GM18868 (cell line): ENCODE results near the gene COL4A2.

ENCODE experiments used
- ATAC-seq: cut with Tn5 transposase; IDR thresholded peaks from one replicate; pipeline ENCODE4 v1.9.1; 2021; ENCODE audit warnings: mild to moderate bottlenecking, moderate library complexity; ENCODE audit not compliant: unreplicated experiment

Gene COL4A2

DNA sequence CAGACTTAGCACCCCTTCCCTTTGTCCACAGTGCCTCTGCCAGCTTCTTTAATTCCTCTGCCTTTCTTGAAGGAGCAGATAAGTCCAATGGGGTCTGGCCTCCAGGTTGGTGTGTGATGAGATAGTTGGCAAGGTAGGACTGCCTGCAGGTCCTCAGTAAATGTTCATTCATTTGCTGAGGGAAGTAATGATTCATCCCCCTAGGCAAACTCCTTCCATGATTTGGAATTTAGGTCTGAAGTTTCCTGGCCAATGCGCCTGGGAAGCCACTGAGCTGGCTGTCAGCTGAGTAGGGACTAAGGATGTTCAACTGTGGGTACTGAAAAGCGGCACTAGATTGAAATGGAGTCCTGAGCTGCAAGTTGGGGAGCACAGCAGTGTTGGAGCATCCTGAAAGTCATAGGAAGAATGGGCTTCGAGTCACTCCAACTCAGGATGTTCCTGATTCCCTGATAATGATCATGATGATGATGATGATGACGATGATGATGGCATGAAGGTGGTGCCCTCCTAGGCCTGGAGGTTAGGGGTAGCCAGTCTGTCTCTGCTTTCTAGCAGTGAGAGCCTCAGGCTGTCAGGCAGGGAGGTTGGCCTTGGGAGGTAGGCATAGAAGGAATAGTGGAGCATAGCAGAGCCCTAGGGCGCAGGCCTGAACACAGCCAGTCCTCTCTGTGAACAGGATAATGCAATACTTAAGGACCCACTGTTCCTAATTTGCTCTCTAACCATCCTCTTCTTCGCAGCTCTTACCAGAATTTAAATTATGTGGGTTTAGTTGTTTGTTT, 44.7 kb downstream of the COL4A2 start:
- ATAC-seq, result no peak

DNA sequence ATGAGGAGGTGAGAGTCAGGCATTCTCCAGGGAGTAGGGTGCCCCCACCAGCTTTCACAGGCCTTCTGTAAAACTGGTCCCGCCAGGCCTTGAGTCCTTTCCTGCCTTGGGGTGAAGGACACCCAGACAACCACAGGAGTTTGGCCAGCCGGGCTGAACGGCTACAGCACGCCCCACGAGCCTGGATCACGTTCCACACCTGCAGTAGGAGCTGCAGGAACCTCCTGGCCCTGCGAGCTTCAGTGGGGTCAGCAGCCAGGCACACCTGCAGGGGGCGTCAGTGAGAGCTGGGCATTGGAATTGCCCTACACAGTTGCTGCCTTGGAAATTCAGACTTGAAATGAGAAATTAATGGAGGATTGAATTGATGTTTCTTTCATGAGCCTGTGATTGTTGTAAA, 45.7 kb downstream of the COL4A2 start:
- no peak for ATAC-seq

DNA sequence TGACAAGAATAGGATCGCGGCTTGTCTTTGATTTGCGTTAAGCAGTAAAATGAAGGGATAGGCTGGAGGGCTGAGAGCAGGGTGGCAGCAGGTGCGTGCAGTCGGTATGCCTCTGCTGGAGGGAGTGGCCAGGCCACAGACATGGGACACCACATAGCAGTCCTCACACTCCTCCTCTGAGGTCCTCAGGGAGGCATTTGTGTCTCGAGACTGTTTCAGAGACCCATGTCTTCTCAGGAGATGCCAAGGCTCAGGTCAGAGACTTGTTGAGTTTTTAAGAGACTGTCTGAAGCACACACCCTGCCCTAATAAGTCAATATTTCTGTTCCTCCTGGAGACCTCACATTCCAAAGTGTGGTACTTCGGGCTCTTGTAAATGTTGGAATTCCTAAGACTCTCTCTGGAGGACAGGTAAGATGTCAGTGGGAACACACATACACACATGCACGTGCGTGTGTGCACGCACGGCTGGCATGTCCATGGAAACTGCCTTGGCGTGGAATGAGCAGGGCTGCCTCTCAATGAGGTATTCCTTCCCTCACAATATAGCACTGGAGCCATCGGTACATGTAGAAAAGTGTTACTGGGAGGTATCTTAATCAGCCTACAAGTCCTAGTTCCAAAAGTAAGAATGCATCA, 46.4 kb downstream of the COL4A2 start:
- no peak for ATAC-seq

DNA sequence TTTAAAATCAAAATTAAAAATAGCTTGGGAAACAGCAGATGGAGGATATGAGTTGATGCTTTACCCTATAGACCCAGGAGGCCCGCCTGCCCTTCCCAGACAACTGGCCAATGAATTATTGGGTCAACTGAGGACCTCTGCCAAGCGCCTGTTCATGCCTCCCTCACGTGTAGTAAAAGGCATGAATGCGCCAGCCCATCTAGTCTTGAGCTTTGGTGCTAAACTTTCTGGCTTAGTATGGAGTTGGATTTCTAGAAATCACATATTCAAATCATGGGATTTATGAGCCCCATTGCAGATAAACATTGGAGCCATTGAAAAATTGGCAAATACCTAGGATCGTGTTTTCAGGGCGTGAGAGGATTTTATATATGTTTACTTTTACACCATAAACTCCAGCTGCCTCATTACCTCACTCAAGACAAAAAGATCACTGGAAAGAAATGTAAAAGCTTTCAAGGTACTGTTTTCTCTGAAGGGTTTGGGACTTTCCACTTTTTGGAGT, 47.1 kb downstream of the COL4A2 start:
- no peak for ATAC-seq

DNA sequence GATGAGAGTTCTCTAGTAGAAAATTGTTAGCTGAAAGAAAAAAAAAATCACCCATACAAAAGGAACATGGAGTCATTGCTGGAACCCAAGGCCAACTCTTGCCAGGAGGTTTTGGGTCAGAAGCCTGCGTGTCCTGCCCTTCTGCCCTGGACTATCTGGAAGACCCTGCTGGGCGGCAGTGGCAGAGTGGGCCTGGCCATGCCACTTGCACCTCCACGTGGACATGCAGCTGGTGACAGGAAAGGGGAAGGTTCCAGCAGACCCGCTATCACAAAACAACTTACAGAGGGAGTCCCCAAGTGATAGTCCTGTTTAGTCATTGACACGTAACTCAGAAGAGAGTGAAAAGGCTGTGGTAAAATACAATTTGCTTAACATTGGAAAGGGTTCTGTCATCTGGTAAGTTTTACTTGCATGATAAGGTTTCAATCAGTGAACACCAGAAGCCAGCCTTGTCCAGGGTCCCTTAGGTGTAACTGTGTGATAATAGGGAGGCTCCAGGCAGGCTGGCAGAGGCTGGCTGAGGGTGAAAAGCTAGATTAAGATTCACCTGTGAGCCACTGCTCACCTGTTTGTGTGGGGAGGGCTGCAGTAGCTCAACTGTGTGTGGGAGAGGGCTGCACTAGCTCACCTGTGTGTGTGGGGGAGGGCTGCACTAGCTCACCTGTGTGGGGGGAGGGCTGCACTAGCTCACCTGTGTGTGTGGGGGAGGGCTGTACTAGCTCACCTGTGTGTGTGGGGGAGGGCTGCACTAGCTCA, 47.8 kb downstream of the COL4A2 start:
- ATAC-seq, result no peak

DNA sequence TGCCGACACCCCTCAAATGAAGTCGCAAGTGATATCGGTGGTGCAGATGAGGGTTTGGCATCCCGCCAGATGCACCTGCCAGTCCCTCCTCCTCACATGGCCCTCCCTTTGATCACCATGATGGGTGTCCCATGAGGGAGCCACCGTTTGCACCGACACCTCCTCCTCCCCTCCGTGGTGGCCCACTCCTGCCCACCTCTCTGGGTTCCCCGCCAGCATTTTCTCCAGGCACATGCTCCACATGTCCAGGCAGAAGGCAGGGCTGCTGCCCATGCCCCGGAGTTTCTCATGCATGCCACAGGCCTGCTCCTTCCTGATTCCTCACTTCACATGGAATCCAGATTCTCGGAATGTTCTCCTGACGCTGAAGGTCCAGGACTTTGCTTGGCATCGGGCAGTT, 49.3 kb downstream of the COL4A2 start:
- no peak for ATAC-seq

DNA sequence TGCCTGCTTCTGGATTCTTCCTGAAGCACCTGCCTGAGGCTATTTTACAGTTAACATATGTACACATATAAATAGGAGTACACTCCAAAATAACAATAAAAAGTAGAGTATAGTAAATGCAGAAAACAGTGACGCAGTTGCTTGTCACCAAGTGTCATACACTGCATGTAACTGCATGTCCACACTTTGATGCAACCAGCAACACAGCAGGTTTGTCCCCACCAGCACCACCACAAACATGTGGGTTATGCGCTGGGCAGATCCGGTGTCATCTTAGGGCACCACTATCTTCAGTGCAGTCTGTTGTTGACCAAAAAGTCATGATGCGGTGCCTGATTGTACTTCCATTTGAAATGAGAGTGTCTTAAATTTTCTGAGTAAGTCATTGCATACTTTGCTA, 51.3 kb downstream of the COL4A2 start:
- ATAC-seq, result no peak

DNA sequence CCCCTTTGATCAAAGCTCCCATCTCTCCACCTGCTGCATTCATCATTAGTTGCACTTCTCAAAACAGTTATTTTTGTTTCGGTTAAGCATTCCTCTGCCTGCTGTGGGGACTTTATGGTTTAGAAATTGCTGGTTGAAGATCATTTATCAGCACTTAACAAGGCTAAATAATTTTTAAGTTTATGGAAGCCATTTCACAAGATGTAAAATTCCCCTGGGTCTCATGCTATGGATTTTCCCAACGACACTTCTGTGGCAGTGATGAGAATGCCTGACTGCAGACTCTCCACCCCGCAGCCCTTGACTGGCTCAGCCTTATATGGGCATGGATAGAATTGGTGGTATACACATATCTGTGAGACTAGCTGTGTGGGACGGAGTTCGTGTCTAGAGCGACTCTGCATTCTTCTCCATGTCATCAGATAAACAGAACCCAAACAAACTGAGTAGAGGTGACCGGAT, 52.8 kb downstream of the COL4A2 start:
- peak; percentile 55 for ATAC-seq

DNA sequence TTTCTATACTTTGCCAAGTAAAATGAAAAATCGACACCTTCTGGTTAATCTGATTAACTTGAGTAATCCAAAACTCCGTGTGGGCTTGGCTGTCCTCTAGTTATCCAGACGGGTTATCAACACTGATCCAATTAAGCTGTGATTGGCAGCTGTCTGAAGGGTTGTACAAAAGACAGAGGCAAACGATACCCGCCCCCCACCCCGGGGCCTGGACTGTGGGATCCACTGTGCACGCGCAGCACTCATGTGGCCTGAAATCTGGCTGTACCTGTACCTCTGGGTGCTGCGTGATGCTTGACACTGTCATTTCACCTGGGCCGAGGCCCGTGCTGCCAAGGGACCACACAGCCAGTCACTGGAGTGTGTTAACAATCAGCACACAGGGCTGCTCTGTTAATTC, 53.5 kb downstream of the COL4A2 start:
- no peak for ATAC-seq

DNA sequence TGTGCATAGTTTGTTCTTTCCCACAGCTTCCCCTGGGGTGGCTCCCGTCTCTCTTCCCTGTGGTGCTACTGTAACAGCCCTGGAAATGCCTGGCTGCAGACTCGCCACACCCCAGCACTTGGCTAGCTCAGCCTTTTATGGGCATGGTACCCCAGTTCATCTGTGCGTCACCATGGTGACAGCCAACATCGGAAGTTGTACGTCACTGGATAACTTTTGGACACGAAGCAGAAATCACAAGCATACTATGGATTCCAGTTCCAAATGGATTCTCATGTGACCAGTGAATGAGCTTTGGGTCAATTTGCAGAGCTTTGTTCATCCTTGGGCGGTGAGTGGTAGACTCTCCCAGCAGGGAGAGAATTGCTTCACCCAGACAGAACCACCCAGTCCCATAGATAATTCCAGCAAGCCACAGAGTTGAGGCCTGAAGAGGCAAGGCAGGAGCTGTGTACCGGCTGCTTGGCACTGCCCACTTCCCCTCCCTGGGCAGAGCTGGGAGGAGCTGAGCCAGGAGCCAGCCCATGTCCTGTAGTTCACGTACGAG, 54.4 kb downstream of the COL4A2 start:
- no peak for ATAC-seq

DNA sequence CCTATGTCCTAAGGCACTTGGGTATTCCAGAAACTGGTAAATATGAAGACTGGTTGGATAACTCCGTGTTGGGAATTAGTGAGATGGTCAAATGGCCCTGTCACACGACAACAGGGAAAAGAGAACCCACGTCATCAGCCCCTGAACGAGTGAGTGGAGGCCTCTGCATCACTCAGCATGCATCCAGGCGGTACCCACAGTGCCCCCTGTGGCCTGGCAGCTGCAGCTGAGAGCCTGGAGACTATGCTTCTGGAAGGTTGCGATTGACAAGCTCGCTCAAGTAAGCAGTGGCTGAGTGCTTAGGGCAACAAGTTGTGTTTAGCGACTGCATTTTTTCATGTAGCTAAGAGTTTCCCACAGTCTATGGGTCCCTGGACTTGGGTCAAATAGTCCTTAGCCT, 55.9 kb downstream of the COL4A2 start:
- no peak for ATAC-seq

DNA sequence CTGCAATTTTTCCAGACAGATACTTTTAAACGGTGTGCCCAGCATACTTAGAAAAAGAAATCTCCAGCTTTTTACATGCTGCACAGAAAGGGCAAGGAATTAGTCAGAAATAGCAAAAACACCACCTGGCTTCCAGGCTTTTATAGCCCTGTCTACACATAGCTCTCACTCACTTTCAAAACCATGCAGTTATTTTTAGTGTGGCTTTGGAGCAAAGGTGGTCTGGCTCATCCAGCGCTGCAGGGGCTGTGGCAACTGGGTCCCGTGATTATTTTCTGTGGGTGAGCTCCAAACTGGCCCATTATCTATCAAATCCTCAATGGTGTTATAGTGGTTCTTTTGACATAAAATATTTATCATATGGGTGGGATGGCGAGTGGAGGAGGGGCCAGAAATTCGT, 57.0 kb downstream of the COL4A2 start:
- no peak for ATAC-seq

DNA sequence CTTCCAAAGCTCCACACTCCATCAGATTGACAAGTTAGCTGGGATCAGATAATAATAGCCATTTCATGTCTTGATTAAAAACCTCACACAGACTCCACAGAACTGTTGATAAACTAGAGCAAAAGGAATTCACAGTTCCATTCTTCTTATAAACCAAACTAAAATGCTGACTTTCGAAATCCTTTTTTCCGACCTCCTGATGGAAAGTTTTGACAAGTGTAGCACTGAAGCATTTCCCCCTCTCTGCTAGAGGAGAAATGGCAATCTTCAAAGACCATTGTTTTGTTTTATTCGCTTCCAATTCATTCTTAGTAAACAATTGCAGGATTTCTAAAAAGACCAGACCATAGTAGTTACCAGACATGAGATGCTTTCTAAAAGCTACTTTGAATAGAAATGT, 58.8 kb downstream of the COL4A2 start:
- no peak for ATAC-seq

DNA sequence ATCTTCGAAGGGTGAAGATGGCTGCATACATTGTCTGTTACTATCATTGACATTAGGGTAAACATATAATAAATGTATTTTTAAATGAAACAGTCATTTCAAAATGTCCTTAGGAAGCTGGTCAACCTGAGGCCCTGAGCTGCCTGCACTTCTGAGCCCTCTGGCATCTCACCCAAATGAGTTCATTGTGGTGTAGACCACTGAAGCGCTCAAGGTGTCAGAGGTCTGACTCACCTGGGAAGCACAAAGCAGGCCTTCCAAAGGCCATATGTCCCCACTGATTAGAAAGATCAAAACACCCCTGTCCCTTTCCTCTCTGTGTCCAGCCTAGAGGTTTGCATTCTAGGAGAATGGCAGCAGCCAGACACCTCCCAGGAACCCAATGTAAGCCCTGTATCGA, 59.6 kb downstream of the COL4A2 start:
- no peak for ATAC-seq

DNA sequence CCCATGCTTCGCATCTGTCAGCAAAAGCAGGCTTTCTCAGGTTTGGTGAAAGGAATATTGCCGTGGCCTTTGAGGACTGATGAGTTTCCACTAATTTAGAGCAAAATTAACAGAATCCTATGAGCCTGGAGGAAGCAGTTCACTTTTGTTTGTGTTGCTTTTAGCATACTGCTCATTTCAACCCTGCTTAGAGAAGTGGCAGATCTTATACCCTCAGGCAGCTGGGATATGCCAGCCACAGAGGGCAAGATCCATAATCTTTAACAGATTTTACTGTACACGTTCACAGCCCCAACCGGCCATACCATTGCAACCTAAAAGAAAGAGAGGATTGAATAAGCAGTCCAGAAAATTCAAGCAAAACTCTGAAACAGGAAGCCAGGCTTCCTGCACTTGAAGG, 60.5 kb downstream of the COL4A2 start:
- ATAC-seq, result no peak

DNA sequence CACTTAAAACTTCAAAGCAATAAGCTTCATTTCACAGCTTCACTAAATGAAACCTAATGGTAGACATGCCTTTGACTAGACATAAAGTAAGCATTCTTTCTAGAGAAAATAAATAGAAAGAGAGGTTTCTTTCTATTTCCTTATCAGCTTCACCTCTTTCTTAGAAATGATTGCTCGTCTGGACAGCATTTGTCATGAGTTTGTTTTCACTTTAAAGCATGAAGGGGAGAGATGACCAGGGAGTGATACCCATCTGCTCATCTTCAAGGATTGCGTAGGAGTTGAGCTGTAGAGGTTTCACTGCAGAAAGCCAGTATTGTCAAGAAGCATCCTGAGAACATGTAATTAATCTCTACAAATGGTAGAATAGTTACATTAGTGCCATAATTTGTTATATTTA, 61.3 kb downstream of the COL4A2 start:
- no peak for ATAC-seq

DNA sequence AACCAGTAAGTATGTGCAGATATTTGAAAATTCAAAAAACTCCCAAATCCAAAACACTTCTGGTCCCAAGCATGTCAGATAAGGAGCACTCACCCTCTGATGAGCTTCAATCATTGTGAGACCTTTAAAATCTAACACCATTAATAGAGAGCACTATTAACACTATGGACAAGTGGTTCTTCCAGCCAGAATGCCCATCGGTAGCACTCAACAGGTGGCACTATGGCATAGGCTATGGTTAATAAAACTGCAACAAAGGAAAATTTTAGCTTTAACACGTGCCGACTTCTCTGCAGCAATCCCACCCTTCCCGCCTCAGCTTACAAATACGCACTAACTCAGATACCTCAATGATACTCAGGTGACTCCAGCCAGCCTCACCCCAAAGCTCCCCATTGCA, 62.3 kb downstream of the COL4A2 start:
- ATAC-seq, result no peak

DNA sequence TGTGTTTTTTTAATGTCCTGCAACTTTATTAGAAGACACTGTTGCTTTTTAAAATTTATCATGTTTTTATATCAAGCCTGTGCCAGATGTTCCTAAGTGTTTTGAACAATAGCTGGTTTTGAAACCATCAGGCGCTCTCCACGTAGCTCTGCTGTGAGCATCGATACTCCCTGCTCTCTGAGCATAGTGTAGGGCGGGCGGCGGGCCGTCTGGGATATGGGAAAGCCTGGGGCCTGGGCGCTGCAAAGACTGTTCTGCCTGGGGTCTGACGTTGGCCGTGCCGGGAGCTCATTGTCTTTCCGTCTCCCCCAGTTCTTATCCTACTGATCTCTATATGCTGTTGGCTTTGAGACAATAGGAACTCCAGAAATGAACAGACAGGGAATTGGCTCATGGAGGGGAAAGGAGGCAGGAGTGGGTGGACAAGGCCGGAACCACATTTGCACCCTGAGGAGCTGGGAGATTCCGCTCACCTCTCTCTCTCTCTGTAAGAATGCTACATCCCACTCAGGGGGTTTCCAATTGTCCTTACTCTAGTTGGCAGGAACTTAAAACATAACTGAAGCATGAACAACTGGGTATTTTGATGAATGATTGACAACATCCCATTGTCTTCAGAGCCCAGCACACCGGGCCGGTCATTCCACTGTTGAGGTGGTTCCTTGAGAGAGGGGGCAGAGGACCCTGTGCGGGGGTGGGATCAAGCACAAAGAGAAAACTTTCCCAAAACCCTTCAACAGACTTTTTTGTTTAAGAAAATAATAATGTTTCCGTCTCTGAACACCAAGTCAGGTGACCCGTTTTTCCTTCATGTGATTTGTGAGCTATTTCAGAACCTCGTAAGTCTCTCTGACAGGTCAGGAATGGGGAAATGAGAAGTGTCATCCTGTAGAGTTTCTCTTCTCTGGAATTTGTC, 64.7 kb downstream of the COL4A2 start:
- ATAC-seq, result peak; percentile 55

DNA sequence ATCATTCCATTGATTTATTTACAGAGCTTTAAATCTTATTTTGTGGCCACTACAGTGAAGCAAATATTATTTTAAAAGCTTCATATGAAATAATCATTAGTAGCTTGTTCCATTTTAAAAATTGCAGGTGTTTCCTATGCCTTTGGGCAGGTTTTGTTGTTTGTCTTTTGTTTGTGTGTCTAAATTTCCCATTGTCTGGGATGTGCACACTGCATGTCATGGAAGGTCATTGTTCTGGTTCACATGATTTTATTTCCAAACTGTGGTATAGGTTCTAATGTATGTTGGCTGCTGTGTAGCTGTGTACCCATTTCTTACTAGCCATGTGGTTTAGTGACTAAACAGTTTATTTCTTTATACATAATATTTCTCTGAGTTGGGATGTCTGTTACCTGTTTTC, 65.6 kb downstream of the COL4A2 start:
- ATAC-seq, result no peak

DNA sequence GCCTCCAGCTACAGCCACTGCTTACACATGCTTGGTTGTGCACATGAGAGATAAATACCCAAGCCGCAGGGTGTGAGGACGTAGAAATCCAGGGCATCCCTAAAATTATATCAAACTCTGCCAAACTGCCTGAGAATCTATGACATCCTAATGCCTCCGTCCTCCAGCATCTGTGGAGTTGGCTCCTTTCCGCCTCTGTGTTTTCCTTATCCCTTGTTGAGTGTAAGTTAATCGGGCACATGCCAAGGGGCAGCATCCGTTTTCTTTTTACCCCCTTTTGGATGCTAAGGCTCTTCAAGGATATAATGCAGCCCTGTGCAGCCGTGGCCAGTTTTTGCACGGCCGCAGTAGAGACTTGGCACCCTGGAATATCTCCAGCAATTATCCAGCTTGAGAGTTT, 66.5 kb downstream of the COL4A2 start:
- no peak for ATAC-seq
